ENCODE data around the gene CEACAM6. TPM values are rescaled to one million over a fixed set of nuclear protein-coding genes. Genes with fewer than 3 reads are reported as not detected.
"Not testable (repeated sequence)": the region's sequence is repeated elsewhere in the genome, so short reads cannot be mapped to it uniquely, and the experiment has no call there.

The CEACAM6 gene
- total RNA-seq, 2 donors from 2014 or later, result not detected

DNA sequence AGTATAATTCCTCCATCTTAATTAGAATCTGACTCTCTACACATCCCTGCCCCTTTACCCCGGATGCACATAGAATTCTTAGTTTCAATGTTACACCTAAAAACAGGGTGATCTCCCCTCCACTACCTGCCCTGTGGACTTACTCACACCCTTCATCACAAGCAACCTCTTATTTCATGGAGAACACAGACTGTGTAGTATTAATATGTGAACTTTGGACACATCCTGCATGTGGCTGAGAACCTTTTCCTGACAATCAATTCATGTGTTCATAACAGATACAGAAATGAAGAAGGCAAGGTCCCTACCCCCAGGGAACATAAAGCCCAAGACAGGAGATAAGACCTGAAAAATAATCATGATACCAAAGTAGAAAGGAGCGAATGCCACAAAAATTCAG, 11.8 kb downstream of the CEACAM6 start:
- Histone ChIP-seq H3K27me3 (replicated peaks; ENCODE audit: insufficient read depth) (no peaks in the 10 kb centered on the region), H3K27ac (no peak overlapping the region), H3K4me3 (no peak overlapping the region), H3K4me1 (ENCODE audit: control insufficient read depth in 1 of 2, low read depth in 2 of 2) (no peaks in the 10 kb centered on the region), H3K36me3 (no peaks in the 10 kb centered on the region), H3K9me3 (no peaks in the 10 kb centered on the region)
- TF ChIP-seq, protein P1, sequence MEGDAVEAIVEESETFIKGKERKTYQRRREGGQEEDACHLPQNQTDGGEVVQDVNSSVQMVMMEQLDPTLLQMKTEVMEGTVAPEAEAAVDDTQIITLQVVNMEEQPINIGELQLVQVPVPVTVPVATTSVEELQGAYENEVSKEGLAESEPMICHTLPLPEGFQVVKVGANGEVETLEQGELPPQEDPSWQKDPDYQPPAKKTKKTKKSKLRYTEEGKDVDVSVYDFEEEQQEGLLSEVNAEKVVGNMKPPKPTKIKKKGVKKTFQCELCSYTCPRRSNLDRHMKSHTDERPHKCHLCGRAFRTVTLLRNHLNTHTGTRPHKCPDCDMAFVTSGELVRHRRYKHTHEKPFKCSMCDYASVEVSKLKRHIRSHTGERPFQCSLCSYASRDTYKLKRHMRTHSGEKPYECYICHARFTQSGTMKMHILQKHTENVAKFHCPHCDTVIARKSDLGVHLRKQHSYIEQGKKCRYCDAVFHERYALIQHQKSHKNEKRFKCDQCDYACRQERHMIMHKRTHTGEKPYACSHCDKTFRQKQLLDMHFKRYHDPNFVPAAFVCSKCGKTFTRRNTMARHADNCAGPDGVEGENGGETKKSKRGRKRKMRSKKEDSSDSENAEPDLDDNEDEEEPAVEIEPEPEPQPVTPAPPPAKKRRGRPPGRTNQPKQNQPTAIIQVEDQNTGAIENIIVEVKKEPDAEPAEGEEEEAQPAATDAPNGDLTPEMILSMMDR (IDR thresholded peaks at IDR 0.05), result no peak
- ATAC-seq (ENCODE audit: insufficient number of reproducible peaks, low FRiP score, low read depth), result no peak
- no peak for DNase-seq (ENCODE audit: low spot score)

DNA sequence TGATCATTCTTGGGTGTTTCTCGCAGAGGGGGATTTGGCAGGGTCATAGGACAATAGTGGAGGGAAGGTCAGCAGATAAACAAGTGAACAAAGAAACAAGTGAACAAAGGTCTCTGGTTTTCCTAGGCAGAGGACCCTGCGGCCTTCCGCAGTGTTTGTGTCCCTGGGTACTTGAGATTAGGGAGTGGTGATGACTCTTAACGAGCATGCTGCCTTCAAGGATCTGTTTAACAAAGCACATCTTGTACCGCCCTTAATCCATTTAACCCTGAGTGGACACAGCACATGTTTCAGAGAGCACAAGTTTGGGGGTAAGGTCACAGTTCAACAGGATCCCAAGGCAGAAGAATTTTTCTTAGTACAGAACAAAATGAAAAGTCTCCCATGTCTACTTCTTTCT, 12.8 kb downstream of the CEACAM6 start:
- not testable (repeated sequence) for H3K4me1 ChIP-seq (ENCODE audit: control insufficient read depth in 1 of 2, low read depth in 2 of 2); DNase-seq (ENCODE audit: low spot score); H3K4me3 ChIP-seq

DNA sequence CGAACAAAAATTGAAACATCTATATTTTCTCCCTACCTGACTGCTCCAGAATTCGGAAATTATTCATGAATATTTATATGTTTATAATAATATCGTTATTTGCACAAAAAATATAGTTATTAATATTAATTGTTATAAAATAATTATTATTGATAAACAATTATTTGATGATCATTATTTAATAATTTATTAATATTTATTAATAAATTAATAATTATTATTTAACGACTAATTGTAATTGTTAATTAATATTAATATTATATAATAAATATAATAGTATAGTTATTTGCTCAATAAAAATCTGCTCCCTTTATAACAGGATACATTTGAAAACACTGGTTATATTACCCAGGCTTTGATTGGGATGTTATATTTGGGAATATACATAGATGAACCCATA, 14.3 kb downstream of the CEACAM6 start:
- Histone ChIP-seq H3K4me1 (ENCODE audit: control insufficient read depth in 1 of 2, low read depth in 2 of 2) (no peaks in the 10 kb centered on the region), H3K27ac (no peak overlapping the region), H3K9me3 (no peaks in the 10 kb centered on the region), H3K36me3 (no peaks in the 10 kb centered on the region), H3K27me3 (replicated peaks; ENCODE audit: insufficient read depth) (no peaks in the 10 kb centered on the region), H3K4me3 (no peak overlapping the region)
- TF ChIP-seq, protein P1 (IDR thresholded peaks at IDR 0.05), result no peak
- DNase-seq (ENCODE audit: low spot score), result no peak
- no peak for ATAC-seq (ENCODE audit: insufficient number of reproducible peaks, low FRiP score, low read depth)

More for the DNA sequence above, 12.8 kb downstream of the CEACAM6 start:
- not testable (repeated sequence) for H3K9me3 ChIP-seq; H3K27me3 ChIP-seq (replicated peaks; ENCODE audit: insufficient read depth); ATAC-seq (ENCODE audit: insufficient number of reproducible peaks, low FRiP score, low read depth); H3K27ac ChIP-seq; H3K36me3 ChIP-seq

DNA sequence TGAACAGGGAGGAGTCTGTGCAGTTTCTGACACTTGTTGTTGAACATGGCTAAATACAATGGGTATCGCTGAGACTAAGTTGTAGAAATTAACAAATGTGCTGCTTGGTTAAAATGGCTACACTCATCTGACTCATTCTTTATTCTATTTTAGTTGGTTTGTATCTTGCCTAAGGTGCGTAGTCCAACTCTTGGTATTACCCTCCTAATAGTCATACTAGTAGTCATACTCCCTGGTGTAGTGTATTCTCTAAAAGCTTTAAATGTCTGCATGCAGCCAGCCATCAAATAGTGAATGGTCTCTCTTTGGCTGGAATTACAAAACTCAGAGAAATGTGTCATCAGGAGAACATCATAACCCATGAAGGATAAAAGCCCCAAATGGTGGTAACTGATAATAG, 16.1 kb downstream of the CEACAM6 start:
- no peak overlapping the region for H3K27ac ChIP-seq
- ATAC-seq (ENCODE audit: insufficient number of reproducible peaks, low FRiP score, low read depth) (no peak), DNase-seq (ENCODE audit: low spot score) (no peak)
- TF ChIP-seq, protein P1 (IDR thresholded peaks at IDR 0.05), result no peak
- H3K4me1 ChIP-seq (ENCODE audit: control insufficient read depth in 1 of 2, low read depth in 2 of 2), result no peaks in the 10 kb centered on the region
- no peaks in the 10 kb centered on the region for H3K9me3 ChIP-seq
- no peak overlapping the region for H3K4me3 ChIP-seq
- no peaks in the 10 kb centered on the region for H3K27me3 ChIP-seq (replicated peaks; ENCODE audit: insufficient read depth)
- H3K36me3 ChIP-seq, result no peaks in the 10 kb centered on the region

DNA sequence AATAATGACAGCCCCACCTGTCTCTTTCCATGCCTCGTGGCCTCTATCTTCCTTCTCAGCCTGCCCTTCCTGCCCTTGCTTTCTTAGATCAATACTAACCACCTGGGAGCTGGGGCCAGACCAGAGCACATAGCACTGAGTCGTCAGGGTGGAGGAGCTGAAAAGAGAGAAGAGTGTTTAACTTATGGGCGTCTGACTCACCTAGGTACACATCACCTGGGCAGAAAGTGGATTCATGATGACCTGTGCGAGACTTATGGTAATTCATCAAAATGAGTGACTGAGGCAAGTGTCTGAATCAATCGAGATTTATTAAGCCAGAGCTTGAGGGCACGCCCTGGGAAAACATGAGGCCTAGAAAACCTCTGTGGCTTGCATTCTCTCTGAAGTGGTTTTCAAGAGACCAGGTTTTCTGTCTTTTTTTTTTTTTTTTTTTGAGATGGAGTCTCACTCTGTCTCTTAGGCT, 19.2 kb downstream of the CEACAM6 start:
- ATAC-seq (ENCODE audit: insufficient number of reproducible peaks, low FRiP score, low read depth) (no peak), DNase-seq (ENCODE audit: low spot score) (no peak)
- Histone ChIP-seq H3K9me3 (no peaks in the 10 kb centered on the region), H3K36me3 (no peaks in the 10 kb centered on the region), H3K27ac (no peak overlapping the region), H3K4me3 (no peak overlapping the region), H3K4me1 (ENCODE audit: control insufficient read depth in 1 of 2, low read depth in 2 of 2) (no peaks in the 10 kb centered on the region), H3K27me3 (replicated peaks; ENCODE audit: insufficient read depth) (no peaks in the 10 kb centered on the region)
- TF ChIP-seq, protein P1 (IDR thresholded peaks at IDR 0.05), result no peak

DNA sequence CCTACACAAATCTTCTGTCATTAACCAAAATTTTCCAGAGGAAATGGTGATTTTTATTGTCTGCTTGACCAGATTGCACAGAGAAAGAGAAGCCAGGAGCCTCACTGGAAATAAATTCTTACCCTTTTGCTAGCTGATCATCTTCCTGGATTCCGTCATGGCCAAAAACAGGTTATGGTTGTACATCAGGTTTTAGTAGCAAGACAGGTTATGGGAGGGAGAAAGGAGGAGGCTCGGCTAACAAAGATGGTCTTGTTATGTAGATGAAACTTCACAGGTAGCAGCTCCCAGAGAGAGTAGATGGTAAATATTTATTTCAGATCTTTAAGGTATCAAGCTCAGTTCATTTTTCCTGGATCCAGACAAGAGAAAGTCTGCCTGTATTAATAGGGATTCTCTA, 21.4 kb downstream of the CEACAM6 start:
- no peaks in the 10 kb centered on the region for H3K27me3 ChIP-seq (replicated peaks; ENCODE audit: insufficient read depth)
- H3K9me3 ChIP-seq, result no peaks in the 10 kb centered on the region
- no peak overlapping the region for H3K4me3 ChIP-seq
- H3K27ac ChIP-seq, result no peak overlapping the region
- no peaks in the 10 kb centered on the region for H3K36me3 ChIP-seq
- TF ChIP-seq, protein P1 (IDR thresholded peaks at IDR 0.05), result no peak
- DNase-seq (ENCODE audit: low spot score) (no peak), ATAC-seq (ENCODE audit: insufficient number of reproducible peaks, low FRiP score, low read depth) (no peak)
- no peaks in the 10 kb centered on the region for H3K4me1 ChIP-seq (ENCODE audit: control insufficient read depth in 1 of 2, low read depth in 2 of 2)
